Mucosa of rectum (tissue), 2 donors: ENCODE results near the gene LPCAT2.

Experiments used
- H3K27ac ChIP-seq, 2 donors: one replicate each; pipeline ENCODE4 v1.7.0; 2013; ENCODE audit warnings: inconsistent platforms in 2 of 2, low read depth in 2 of 2, low read length in 2 of 2
- H3K27me3 ChIP-seq, 2 donors: one replicate each; pipeline ENCODE4 v1.7.0; 2013; ENCODE audit warnings: low read length in 2 of 2; ENCODE audit not compliant: control insufficient read depth in 2 of 2, insufficient read depth in 2 of 2
- H3K36me3 ChIP-seq, 2 donors: one replicate each; pipeline ENCODE4 v1.7.0; 2013; ENCODE audit warnings: low read length in 2 of 2; ENCODE audit not compliant: control insufficient read depth in 2 of 2, insufficient read depth in 2 of 2
- H3K4me1 ChIP-seq, 2 donors: one replicate each; pipeline ENCODE4 v1.7.0; 2013; ENCODE audit warnings: low read length in 2 of 2, mild to moderate bottlenecking in 1 of 2; ENCODE audit not compliant: control insufficient read depth in 2 of 2, insufficient read depth in 2 of 2
- H3K4me3 ChIP-seq, 2 donors: one replicate each; pipeline ENCODE4 v1.7.0; 2013; ENCODE audit warnings: low read length in 2 of 2
- H3K9ac ChIP-seq, 2 donors: one replicate each; pipeline ENCODE4 v1.7.0; 2013; ENCODE audit warnings: low read length in 2 of 2, low read depth in 1 of 2, mild to moderate bottlenecking in 1 of 2
- H3K9me3 ChIP-seq, 2 donors: one replicate each; pipeline ENCODE4 v1.7.0; 2013; ENCODE audit warnings: low read length in 2 of 2; ENCODE audit not compliant: control insufficient read depth in 2 of 2
- donor health status: healthy.
- donor health status: Normal muscosa, but diverticular disease.

LPCAT2 gene, protein sequence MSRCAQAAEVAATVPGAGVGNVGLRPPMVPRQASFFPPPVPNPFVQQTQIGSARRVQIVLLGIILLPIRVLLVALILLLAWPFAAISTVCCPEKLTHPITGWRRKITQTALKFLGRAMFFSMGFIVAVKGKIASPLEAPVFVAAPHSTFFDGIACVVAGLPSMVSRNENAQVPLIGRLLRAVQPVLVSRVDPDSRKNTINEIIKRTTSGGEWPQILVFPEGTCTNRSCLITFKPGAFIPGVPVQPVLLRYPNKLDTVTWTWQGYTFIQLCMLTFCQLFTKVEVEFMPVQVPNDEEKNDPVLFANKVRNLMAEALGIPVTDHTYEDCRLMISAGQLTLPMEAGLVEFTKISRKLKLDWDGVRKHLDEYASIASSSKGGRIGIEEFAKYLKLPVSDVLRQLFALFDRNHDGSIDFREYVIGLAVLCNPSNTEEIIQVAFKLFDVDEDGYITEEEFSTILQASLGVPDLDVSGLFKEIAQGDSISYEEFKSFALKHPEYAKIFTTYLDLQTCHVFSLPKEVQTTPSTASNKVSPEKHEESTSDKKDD

DNA sequence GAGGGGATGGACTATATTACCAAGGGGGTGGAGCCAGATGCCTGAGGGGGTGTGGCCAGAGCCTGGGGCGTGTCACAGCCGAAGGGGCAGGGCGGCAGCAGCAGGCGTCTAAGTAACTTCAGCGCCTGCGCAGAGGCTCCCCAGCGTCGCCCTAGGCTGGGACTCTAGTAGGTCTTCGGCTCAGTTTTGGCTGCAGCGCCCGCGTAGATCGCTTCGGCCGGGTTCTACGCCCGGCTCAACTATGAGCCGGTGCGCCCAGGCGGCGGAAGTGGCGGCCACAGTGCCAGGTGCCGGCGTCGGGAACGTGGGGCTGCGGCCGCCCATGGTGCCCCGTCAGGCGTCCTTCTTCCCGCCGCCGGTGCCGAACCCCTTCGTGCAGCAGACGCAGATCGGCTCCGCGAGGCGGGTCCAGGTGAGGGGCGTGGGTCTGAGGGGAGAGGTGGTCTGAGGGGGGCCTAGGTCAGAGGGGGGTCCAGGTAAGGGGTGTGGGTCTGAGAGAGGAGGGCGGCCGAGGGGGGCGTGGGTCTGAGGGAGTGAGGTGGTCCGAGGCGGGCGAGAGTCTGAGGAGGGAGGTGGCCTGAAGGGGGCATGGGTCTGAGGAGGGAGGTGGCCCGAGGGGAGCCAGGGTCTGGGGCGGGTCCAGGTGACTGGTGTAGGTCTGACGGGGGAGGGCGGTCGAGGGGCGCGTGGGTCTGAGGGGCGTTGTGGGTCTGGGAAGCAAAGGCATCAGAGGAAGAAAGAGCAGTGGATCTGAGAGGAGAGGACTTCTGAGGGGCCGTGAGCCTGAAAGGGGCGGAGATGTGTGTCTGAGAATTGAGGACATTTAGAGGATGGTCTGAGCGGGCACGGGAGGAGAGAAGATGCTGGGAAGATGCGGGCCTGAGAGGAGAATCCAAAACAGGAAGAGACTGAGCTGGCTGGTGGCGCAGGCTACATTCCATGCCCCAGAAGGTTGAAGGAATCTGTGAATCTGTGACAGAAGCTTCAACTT lies at the start of gene LPCAT2:
TSS of gene LPCAT2 (plus strand) at position 132 of the 991 bp plus-strand sequence. CDS start at position 242, 110 bp downstream.
- H3K9me3 ChIP-seq, result no peaks in the 10 kb centered on the region
- peak within 1 kb of the TSS; percentile 72 to 78 for H3K4me3 ChIP-seq
- H3K27me3 ChIP-seq, result no peaks in the 10 kb centered on the region
- H3K27ac ChIP-seq, result peak within 1 kb of the TSS; percentile 72 to 76
- peak within 1 kb of the TSS; percentile 52 to 83 for H3K9ac ChIP-seq
- H3K36me3 ChIP-seq, result no peaks in the 10 kb centered on the region
- peaks cover 2 to 9% of the 10 kb centered on the region in 2 donors for H3K4me1 ChIP-seq

DNA sequence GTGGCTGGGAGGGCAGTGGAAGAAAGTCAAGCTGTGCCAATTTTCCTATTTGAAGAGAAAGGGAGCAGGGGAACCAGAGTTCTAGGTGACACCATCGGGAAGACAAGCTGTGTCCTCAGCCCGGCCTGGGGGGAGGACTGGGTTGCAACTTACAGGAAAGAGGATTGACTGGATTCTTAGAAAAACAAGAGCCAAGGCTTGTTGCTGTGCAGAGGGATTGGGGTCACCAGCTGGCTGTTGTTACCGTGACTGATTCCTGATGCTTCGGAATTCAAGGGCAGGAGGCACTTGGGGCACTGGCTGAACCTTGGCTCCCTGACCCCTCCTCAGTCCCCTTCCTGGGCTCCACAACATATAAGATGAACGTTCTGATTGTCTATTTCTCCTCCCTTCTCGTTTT lies 46.6 kb upstream of the LPCAT2 start:
- no peak overlapping the region for H3K9ac ChIP-seq

DNA sequence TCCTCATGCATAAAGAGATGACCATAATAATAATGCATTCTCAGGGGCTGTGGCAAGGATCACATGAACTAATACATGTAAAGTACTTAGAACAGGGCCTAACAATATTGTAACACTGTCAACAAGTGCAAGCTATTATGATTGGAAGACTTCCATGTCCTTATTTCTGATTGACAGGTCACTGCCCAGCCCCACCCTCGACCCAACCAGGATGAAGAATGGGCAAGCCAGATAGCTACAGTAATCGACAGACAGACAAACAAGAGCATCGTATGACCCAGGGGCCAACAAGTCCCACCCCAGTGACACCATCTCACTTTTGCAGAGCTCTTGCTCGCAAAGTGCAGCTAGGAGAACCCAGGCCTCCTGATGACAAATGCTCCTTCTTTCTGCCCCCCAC lies 44.5 kb upstream of the LPCAT2 start:
- H3K4me3 ChIP-seq, result no peak overlapping the region
- H3K27ac ChIP-seq, result no peak overlapping the region
- H3K9ac ChIP-seq, result no peak overlapping the region
- no peaks in the 10 kb centered on the region for H3K27me3 ChIP-seq
- H3K36me3 ChIP-seq, result no peaks in the 10 kb centered on the region
- no peaks in the 10 kb centered on the region for H3K4me1 ChIP-seq
- H3K9me3 ChIP-seq, result no peaks in the 10 kb centered on the region

More for the DNA sequence above, 46.6 kb upstream of the LPCAT2 start:
- Histone ChIP-seq H3K27me3 (no peaks in the 10 kb centered on the region), H3K27ac (no peak overlapping the region), H3K9me3 (no peaks in the 10 kb centered on the region), H3K36me3 (no peaks in the 10 kb centered on the region), H3K4me3 (no peak overlapping the region), H3K4me1 (no peaks in the 10 kb centered on the region)

DNA sequence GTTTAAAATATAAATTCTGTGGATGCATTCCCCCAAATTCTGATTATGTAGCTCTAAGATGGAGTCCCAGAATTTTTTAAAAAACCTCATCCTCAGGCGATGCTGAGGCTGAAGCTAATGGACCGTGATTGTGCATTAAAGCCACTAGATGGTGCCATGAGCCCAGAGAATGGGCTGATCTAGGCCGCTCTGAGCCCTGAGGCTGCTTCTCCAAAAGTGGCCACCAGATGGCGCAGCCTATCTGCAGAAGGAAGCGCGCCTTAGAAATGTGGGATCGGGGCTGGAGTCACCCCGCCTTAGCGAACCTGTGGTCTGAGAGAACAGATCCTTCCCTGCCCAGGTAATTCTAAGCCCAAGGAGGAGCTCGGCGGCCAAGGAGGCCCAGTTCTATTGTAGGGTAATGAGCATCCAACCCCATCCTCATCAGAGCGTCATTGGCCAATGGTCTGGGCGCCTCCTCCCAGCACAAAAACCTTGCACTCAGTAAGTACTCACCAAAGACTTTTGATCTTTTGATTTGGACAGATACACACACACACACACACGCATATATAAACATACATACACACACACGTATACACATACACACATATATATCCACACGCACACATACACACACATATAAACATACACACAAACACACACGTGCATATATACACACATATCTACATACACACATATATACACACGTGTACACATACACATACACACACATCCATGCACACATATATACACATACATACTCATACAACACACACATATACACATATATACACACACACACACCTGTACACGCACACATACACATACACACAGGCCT lies 43.6 kb upstream of the LPCAT2 start:
- Histone ChIP-seq H3K9ac (no peak overlapping the region), H3K4me1 (no peaks in the 10 kb centered on the region), H3K27ac (no peak overlapping the region), H3K36me3 (no peaks in the 10 kb centered on the region), H3K27me3 (no peaks in the 10 kb centered on the region), H3K4me3 (no peak overlapping the region), H3K9me3 (no peaks in the 10 kb centered on the region)

DNA sequence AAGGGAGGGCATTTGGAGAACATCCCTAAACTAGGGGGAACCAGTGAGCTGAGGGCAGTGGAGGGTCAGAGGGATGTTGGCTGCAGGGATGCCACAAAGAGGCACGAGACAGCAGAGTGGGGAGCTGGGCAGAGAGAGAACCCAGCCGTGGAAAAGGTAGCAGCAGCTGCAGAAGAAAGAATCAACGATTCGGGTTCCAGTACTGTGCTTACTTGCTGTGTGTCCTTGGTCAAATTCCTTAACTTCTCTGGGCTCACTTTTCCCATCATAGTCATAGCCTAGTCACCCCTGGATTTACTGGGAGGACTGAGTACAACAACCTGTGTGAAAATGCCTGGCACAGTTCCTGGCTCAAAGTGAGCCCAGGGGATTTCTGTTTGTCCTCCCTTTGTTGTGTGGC lies 42.7 kb upstream of the LPCAT2 start:
- no peaks in the 10 kb centered on the region for H3K4me1 ChIP-seq
- H3K36me3 ChIP-seq, result no peaks in the 10 kb centered on the region
- H3K27me3 ChIP-seq, result no peaks in the 10 kb centered on the region
- no peak overlapping the region for H3K9ac ChIP-seq
- H3K27ac ChIP-seq, result no peak overlapping the region
- H3K9me3 ChIP-seq, result no peaks in the 10 kb centered on the region
- no peak overlapping the region for H3K4me3 ChIP-seq

DNA sequence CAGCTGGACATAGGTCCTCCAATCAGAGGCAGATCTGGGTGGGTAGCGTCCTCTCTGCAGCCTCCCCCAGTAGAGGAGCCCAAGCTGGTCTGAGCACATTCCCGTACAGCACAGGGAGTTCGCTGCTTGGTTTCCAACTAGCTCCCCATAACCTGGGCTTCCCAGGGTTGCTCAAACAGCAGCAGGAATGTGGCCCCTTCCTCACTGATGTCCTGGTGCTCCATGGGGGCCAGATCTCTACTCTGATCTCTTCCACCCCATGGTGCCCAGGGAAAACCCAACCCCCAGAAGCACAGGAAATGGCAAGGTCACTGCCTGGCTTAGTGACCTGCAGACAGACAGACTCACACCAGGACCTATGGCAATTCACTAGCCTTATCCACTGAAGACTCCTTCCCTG lies 41.0 kb upstream of the LPCAT2 start:
- Histone ChIP-seq H3K36me3 (no peaks in the 10 kb centered on the region), H3K4me1 (no peaks in the 10 kb centered on the region), H3K4me3 (no peak overlapping the region), H3K9me3 (no peaks in the 10 kb centered on the region), H3K27me3 (no peaks in the 10 kb centered on the region), H3K9ac (no peak overlapping the region), H3K27ac (no peak overlapping the region)

DNA sequence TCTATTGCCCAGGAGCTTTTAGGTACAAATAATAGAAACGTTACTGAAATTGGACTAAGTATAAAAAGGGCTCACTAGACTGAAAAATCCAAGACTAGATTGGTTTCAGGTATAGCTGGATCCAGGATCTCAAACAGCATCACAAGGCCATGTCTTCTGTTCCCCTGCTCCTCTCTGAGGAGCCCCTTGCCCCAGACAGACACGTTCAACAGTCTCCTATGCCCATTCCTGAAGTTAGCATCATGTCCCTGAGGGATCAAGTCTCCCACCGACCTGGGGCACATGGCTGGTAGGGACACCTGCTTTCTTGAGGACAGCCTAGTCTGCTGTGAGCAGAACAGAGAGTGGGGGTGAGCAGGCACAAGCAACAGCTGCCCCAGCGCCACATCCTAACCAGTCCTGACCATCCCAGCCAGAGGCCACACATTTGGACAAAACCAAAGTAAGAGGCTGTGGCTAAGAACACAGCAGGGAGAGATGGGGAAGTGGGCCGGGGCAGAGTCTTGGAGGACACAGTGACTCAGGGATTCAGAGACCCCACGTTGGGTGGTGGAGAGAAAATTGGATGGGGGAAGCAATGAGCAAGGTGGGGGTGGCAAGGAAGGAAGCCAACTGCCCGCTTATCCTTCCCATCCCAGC lies 40.4 kb upstream of the LPCAT2 start:
- no peaks in the 10 kb centered on the region for H3K4me1 ChIP-seq
- no peak overlapping the region for H3K27ac ChIP-seq
- no peaks in the 10 kb centered on the region for H3K9me3 ChIP-seq
- no peak overlapping the region for H3K4me3 ChIP-seq
- H3K9ac ChIP-seq, result no peak overlapping the region
- no peaks in the 10 kb centered on the region for H3K36me3 ChIP-seq
- no peaks in the 10 kb centered on the region for H3K27me3 ChIP-seq

DNA sequence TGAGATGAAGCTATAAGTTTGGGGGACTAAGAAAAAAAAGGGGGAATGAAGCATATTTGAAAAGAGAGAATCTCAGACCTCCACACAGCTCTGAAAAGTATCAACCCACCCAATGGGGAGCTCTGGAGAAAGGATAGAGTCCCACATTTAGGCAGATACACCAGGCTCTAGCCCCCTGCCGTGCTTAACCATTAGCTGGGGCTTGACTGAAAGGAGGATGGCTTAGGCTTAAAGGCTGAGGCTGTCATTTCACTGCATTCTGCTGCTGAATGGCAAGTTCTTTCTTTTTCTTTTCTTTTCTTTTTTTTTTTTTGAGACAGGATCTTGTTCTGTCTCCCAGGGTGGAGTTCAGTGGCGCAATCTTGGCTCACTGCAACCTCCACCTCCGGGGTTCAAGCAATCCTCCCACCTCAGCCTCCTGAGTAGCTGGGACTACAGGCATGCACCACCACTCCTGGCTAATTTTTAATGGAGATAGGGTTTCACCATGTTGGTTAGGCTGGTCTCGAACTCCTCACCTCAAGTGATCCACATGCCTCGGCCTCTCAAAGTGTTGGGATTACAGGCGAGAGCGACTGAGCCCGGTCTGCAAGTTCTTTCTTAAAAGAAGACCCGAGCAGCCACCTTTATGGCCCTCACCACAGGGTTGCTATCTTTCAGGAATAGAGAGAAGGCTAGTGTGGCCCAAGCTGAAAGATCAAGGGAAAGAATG lies 38.9 kb upstream of the LPCAT2 start:
- H3K4me3 ChIP-seq, result no peak overlapping the region
- H3K27ac ChIP-seq, result no peak overlapping the region
- H3K4me1 ChIP-seq, result no peaks in the 10 kb centered on the region
- no peaks in the 10 kb centered on the region for H3K36me3 ChIP-seq
- no peaks in the 10 kb centered on the region for H3K27me3 ChIP-seq
- H3K9me3 ChIP-seq, result no peaks in the 10 kb centered on the region
- H3K9ac ChIP-seq, result no peak overlapping the region
